BJ (cell line): Measurements from ENCODE around the gene CHST8. TPM values are rescaled to one million over a fixed set of nuclear protein-coding genes. Genes with fewer than 3 reads are reported as not detected.

Source experiments
- CTCF ChIA-PET: fragments of 350-600 bp; formaldehyde crosslinking; extraction: SDS; loops from one replicate; lab custom pipeline; 2021; ENCODE audit warnings: antibody characterized with exemption, inconsistent platforms; lab: Yijun Ruan, JAX
- POLR2A ChIA-PET: fragments of 300-600 bp; sonication (Branson Sonifier 250); formaldehyde crosslinking; extraction: SDS; loops from one replicate; lab custom pipeline; 2021; ENCODE audit warnings: antibody characterized with exemption; lab: Charles Lee
- DNase-seq: peaks from one replicate; pipeline ENCODE4 v3.0.0-alpha.2; 2011; ENCODE audit warnings: low read depth
- H3K27me3 ChIP-seq: 2 replicates; pipeline ENCODE4 v1.6.0; 2011; ENCODE audit warnings: low read length; ENCODE audit not compliant: control insufficient read depth, insufficient read depth
- H3K36me3 ChIP-seq: 2 replicates; pipeline ENCODE4 v1.5.1; 2011; ENCODE audit warnings: low read length; ENCODE audit not compliant: control insufficient read depth, insufficient read depth
- H3K4me3 ChIP-seq: 2 replicates; pipeline ENCODE4 v1.5.1; 2011; ENCODE audit warnings: low read depth, mild to moderate bottlenecking, control low read depth, low read length
- polyA plus RNA-seq: library from polyadenylated mRNA; depleted of rRNA; stranded (reverse); fragments of >200 nt; gene quantifications from 2 replicates; pipeline ENCODE4 v1.2.3, GENCODE V29; 2011
- TF ChIP-seq, protein P1 (sequence below): IDR thresholded peaks from 2 replicates; pipeline ENCODE4 v1.5.1; 2011; ENCODE audit warnings: low read depth, mild to moderate bottlenecking, control low read depth, inconsistent platforms, low read length, moderate library complexity; ENCODE audit not compliant: insufficient read depth

CHST8 gene
- polyA plus RNA-seq, 1 experiment, result 0.09 TPM

DNA sequence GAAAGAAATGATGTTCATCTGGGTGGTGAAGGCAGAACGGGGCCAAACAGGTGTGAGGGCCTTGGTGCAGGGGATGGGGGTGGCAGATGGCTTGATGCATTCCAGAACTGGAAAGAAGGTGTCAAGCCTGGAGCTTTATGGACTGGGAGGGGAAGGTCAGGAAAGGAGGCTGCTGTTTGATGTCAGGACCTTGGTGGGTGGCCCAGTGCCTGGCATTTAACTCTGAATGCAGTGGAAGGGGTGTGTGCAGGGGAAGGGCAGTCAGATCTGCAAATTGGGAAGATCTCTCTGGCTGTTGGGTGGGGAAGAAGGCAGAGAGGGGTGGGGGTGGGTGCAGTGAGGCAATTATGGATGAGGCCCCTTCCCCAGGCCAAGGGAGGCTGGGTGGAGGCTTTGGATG lies 186.6 kb downstream of the CHST8 start:
- H3K36me3 ChIP-seq, result peaks cover 27% of the 10 kb centered on the region
- POLR2A ChIA-PET, result no interaction called here
- TF ChIP-seq, protein P1, sequence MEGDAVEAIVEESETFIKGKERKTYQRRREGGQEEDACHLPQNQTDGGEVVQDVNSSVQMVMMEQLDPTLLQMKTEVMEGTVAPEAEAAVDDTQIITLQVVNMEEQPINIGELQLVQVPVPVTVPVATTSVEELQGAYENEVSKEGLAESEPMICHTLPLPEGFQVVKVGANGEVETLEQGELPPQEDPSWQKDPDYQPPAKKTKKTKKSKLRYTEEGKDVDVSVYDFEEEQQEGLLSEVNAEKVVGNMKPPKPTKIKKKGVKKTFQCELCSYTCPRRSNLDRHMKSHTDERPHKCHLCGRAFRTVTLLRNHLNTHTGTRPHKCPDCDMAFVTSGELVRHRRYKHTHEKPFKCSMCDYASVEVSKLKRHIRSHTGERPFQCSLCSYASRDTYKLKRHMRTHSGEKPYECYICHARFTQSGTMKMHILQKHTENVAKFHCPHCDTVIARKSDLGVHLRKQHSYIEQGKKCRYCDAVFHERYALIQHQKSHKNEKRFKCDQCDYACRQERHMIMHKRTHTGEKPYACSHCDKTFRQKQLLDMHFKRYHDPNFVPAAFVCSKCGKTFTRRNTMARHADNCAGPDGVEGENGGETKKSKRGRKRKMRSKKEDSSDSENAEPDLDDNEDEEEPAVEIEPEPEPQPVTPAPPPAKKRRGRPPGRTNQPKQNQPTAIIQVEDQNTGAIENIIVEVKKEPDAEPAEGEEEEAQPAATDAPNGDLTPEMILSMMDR, result no peak
- H3K27me3 ChIP-seq, result no peaks in the 10 kb centered on the region
- H3K4me3 ChIP-seq, result no peak overlapping the region
- CTCF ChIA-PET, result no interaction called here
- DNase-seq, result no peak

DNA sequence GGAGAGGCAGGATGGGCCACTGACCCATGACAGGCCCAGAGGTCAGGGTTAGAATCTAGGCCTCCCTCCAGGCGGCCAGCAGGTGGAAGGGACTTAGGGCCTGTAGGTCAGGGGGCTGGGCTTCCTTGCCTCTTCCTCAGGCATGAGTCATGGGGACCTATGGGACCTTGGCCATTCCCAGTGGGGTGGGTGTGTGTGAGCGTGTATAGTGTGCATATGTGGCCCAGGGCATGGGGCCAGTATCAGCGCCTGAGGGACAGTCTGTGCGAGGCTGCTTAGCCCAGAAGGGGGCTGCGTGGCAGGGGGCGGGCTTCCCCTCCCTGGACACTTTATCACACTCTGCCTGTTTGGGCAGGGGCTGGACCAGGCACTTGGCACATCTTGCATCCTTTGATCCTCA lies 188.2 kb downstream of the CHST8 start:
- ChIA-PET POLR2A (no interaction called here), CTCF (no interaction called here)
- no peaks in the 10 kb centered on the region for H3K27me3 ChIP-seq
- TF ChIP-seq, protein P1, result no peak
- peaks cover 28% of the 10 kb centered on the region for H3K36me3 ChIP-seq
- H3K4me3 ChIP-seq, result no peak overlapping the region
- DNase-seq, result no peak

DNA sequence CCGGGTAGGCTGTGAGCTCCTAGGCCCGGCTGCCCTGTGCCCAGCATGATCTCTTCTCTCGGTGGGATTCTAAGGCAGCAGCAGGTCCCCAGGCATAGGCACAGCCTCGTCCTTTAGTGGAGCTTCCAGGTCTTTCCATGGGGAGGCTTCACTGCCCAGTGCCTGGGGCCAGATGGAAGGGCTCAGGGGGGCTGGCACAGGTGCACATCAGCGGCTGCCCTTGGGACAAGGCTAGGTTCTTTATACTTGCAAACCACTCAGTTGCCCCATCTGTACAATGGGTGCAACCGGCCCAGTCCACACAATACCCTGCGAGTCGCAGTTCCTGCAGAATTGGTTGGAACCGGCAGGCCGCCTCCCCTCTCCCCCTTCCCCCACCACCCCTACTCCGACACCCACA lies 189.1 kb downstream of the CHST8 start:
- no peaks in the 10 kb centered on the region for H3K27me3 ChIP-seq
- ChIA-PET POLR2A (interaction anchor here (0.6 kb wide), 1 partner anchor 13 kb away, joined by 12 read pairs; no protein-coding TSS in a partner anchor), CTCF (no interaction called here)
- no peak for DNase-seq
- no peak overlapping the region for H3K4me3 ChIP-seq
- TF ChIP-seq, protein P1, result no peak
- peaks cover 25% of the 10 kb centered on the region for H3K36me3 ChIP-seq

DNA sequence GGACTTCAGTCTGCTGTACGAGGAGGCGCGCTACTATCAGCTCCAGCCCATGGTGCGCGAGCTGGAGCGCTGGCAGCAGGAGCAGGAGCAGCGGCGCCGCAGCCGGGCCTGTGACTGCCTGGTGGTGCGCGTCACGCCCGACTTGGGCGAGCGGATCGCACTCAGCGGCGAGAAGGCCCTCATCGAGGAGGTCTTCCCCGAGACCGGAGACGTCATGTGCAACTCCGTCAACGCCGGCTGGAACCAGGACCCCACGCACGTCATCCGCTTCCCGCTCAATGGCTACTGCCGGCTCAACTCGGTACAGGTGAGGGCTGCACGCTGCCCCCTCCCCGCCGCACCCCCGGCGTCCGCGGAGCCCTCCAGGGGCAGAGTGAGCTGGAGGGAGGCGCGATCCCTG lies 189.5 kb downstream of the CHST8 start:
- Histone ChIP-seq H3K4me3 (no peak overlapping the region), H3K27me3 (no peaks in the 10 kb centered on the region), H3K36me3 (peaks cover 23% of the 10 kb centered on the region)
- ChIA-PET CTCF (no interaction called here), POLR2A (no interaction called here)
- TF ChIP-seq, protein P1, result no peak
- DNase-seq, result no peak

DNA sequence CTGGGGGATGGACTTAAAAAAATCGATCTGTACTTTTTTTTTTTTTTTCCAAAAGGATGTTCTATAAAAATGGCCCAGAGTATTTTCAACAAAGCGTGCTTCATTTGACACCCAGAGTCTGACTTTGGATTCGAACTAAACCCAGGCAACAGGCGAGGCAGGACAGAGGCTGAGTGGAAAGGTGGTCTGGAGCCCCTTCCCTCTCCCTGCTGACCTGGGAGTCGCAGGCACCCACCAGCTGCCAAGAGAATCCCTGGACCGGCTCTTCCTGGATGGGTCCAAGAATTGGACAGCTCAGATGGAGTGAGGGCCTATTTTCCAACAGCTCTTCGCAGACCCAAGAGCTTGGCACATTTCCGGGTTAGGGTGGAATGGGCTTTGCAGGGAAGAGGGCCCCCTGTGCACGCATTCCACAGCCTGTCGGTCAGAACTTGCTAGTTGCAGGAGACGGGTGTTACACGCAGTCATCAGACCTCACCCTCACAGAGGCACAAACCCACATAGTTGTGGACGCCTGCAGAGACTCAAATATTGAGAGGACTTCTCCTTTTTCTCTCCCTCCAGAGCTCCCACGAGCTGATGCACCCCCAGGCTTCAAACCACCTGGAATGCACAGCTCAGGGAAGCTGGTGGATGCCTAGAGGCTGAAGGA lies 190.1 kb downstream of the CHST8 start:
- POLR2A ChIA-PET, result no interaction called here
- Histone ChIP-seq H3K27me3 (no peaks in the 10 kb centered on the region), H3K4me3 (no peak overlapping the region), H3K36me3 (peaks cover 17% of the 10 kb centered on the region)
- no peak for DNase-seq
- CTCF ChIA-PET, result interaction anchor here (1.0 kb wide), 1 partner anchor 14 kb away, joined by 3 read pairs; no protein-coding TSS in a partner anchor
- TF ChIP-seq, protein P1, result no peak
